Renal cortex interstitium (tissue), 11 donors: ENCODE measurements around the gene FDCSP. TPM values are rescaled to one million over a fixed set of nuclear protein-coding genes. Genes with fewer than 3 reads are reported as not detected.
"Not testable (repeated sequence)": the region's sequence is repeated elsewhere in the genome, so short reads cannot be mapped to it uniquely, and the experiment has no call there.

Source experiments
- DNase-seq, 11 donors: peaks; one replicate each; pipeline ENCODE4 v3.0.0-alpha.2; 2013; ENCODE audit warnings: low read depth in 9 of 11, low spot score in 4 of 11; ENCODE audit errors: extremely low read depth in 1 of 11
- polyA plus RNA-seq, 3 donors: library from polyadenylated mRNA; unstranded; fragments of 120-200 nt; gene quantifications; one replicate each; pipeline ENCODE4 v1.2.1, GENCODE V29; 2013; ENCODE audit not compliant: insufficient read length in 3 of 3

Gene FDCSP
- polyA plus RNA-seq, 3 donors = 0.79 to 0.82 (median 0.81) TPM

GRCh38 chr4:70221389-70221788 is 4.5 kb upstream of the FDCSP start:
- DNase-seq = not testable (repeated sequence)

DNA sequence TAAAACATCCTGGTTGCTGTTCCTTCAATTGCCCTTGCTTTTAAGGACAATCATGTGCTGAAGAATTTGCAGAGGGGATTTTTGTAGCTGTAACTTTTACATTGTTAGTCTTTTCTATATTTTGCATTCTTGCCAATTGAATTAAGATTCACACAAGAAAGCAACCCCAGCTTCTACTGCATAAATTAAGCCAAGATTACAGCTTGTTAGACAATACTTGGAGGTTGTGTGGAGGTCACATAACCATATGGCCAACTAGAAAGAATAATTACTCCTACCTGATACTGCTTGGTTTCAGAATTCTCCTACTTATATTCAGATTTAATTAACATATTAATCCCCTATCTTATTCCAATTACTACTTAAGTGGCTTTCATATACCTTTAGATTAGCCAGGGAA is 4.1 kb upstream of the FDCSP start:
- not testable (repeated sequence) for DNase-seq

DNA sequence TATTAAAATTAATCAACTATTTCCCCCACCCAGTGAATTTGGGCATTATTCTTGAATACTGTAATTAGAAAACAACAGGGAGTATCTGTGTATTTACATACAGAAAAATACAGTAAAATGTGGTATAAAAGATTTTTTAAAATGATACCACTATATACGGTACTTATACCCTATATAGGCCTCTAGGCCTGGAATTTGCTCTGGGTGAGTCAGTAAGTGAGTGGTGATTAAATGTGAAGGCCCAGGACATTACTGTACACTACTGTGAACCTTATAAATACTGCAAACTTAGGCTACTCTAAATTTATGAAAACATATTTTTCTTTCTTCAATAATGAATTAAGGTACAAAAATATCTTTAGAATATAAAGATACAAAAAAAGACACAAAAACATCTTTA is 10.2 kb downstream of the FDCSP start:
- no peak for DNase-seq

DNA sequence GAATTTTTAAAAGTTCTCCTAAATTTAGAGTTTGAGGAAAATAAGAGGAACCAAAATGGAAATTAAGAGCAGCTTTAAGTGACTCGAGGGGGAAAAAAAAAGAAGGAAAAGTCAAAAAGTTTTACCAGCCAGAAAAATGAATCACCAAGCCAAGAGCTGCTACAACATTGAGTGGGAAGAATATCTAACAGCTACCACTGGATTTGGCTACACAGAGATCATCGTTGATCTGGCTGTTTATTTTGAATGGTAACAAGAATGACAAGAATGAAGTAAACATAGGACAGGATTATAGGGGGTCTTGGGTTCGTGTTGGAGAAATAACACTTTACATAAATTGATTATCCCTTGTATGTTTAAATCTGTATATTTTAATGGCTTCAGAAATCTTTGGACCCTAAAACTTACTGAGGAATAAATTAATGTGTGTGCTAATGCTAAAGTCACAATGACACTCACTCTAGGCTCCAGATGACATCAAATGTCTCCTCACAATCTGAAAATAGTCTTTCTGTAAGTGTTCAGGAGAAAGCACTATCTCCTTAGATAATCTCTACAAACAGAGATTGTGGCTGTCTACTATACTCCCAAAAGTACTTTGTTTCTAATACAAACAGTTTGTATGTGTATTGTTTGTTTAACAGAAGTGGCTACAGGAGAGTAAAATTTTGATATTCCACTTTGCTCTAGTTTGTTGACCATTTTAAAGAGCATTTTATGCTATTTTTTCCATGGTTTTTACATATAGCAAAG is 13.4 kb downstream of the FDCSP start:
- DNase-seq = no peak

- DNase-seq = no peak
Observed at GRCh38 chr4:70239884-70240591, 14.1 kb downstream of the FDCSP start.

- DNase-seq = not testable (repeated sequence)
Observed at GRCh38 chr4:70242297-70242696, 16.4 kb downstream of the FDCSP start, which contains the start of gene CSN3. TSS of gene CSN3 (plus strand) at chr4:70242597. CDS start at chr4:70244820, 2,223 bp downstream.

- no peak for DNase-seq
Observed at GRCh38 chr4:70243091-70243490, 17.2 kb downstream of the FDCSP start.

DNA sequence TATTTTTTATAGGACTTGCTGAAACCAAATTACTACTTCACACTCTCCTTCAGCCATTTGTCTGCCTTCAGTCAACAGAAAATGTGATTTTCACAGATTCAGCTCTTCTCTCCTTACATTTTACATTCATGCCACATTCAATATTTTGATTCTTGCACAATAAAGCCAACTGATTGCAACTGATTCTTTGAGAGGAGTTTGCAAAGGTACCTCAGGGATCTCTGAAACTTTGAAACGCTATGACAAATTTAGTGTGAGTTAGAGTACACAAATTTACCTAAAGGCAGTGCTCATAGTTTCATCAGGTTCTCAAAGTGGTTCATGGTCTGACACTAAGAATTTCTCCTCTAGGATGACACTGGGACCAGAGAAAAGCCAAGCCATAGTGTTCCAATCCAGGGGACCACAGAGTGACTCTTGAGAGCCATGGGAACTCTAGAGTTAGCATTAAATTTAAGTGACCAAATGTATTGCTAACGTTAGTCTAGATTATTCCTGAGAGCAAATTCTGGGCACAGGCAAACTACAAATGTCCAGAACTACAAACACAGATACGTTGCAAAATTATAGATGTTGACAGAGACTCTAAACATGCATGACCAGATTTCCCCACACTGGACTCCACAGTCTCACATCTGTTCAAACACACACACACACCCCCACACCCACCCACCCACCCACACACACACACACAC is 25.5 kb downstream of the FDCSP start:
- no peak for DNase-seq

GRCh38 chr4:70251945-70252277 is 26.0 kb downstream of the FDCSP start:
- no peak for DNase-seq

GRCh38 chr4:70269674-70270073 is 43.8 kb downstream of the FDCSP start:
- DNase-seq = no peak

- no peak for DNase-seq
Observed at GRCh38 chr4:70277121-70277520, 51.2 kb downstream of the FDCSP start.

- no peak for DNase-seq
Observed at GRCh38 chr4:70280567-70280966, 54.6 kb downstream of the FDCSP start.

Other genes starting within 250 kb of the FDCSP start
- under 1 TPM in 2 of 3 donors, not detected in 1; 0.33 to 0.68 TPM for gene STATH, start 230.2 kb upstream of the FDCSP start, polyA plus RNA-seq
- not detected for gene HTN3, start 197.7 kb upstream of the FDCSP start, polyA plus RNA-seq
- under 1 TPM in 1 of 3 donors, not detected in 2; 0.06 TPM for gene HTN1, start 175.7 kb upstream of the FDCSP start, polyA plus RNA-seq
- under 1 TPM; 0.06 to 0.26 (median 0.09) TPM for gene PRR27, start 71.9 kb upstream of the FDCSP start, polyA plus RNA-seq
- 1 to 10 TPM; 1.2 to 1.8 (median 1.2) TPM for gene ODAM, start 30.4 kb upstream of the FDCSP start, polyA plus RNA-seq
- not detected for gene CSN3, start 16.5 kb downstream of the FDCSP start, polyA plus RNA-seq
- under 1 TPM in 2 of 3 donors, not detected in 1; 0.11 to 0.12 TPM for gene CABS1, start 108.9 kb downstream of the FDCSP start, polyA plus RNA-seq
- not detected for gene SMR3A, start 134.6 kb downstream of the FDCSP start, polyA plus RNA-seq
- not detected for gene SMR3B, start 157.0 kb downstream of the FDCSP start, polyA plus RNA-seq
- not detected for gene OPRPN, start 171.8 kb downstream of the FDCSP start, polyA plus RNA-seq
- under 1 TPM in 1 of 3 donors, not detected in 2; 0.34 TPM for gene MUC7, start 246.1 kb downstream of the FDCSP start, polyA plus RNA-seq